ENCODE measurements around the gene TPST1.

TPST1 gene

DNA sequence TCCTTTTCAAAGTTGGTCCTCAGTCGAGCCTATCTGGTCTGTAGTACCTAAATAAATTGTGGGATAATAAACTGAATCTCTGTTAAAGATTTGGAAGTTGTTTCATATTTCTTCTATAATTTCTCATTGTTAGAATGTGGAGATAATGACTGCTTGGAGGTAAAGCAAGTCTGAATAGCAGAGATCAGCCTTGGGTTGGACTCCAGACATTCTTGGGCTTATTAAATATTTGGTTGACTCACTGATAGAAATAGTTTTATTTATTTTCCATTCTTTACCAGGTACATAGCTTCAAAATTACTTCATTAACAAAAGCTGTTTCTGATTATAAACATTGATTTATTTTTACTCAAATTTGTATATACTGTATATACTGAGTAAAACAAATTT is 34.3 kb downstream of the TPST1 start:
- DNase-seq = no peak

DNA sequence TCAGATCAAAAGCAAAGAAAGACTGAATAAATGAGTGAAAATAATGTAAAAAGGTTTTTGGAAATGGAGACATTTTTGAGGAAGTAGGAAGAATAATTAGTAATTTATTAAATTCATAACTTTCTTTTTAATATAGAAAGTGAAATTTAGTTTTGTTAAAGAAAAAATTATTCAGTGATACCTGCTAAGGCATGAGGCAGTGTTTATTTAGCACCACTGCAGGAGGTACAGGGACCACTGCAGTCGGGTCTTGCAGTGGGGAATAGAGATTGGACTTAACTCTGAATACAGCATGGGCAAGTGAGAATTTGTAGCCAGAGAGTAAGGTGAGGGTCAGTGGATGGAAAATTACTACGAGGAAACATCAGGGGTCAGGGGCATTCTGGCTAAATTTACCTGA is 39.9 kb downstream of the TPST1 start:
- no peak for DNase-seq

DNA sequence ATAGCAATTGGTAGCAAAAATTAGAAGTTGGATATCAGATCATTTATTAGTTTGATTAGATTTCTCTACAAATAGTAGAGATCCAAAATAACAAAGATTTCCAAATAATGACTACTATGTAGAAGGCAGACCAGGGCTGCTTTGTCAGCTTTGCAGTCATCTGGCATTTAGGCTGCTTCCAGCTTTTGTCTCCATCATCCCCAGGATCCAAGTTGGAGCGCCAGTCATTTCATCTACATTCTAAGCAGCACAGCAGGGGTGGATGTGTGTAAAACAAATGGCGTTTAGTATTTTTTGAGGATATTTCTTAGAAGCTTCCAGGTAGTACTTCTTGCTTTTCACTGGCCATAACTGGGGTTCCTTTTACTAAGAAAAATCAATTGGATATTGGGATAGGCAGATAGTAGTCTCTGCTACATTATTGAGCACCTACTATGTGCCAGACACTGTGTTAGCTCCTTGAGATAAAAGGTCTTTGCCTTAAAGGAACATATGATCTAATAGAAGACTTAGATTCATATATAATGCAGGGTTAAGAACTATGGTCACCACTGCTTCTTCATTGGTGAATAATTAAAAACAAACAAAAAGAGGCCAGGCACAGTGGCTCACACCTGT is 41.5 kb downstream of the TPST1 start:
- no peak for DNase-seq

DNA sequence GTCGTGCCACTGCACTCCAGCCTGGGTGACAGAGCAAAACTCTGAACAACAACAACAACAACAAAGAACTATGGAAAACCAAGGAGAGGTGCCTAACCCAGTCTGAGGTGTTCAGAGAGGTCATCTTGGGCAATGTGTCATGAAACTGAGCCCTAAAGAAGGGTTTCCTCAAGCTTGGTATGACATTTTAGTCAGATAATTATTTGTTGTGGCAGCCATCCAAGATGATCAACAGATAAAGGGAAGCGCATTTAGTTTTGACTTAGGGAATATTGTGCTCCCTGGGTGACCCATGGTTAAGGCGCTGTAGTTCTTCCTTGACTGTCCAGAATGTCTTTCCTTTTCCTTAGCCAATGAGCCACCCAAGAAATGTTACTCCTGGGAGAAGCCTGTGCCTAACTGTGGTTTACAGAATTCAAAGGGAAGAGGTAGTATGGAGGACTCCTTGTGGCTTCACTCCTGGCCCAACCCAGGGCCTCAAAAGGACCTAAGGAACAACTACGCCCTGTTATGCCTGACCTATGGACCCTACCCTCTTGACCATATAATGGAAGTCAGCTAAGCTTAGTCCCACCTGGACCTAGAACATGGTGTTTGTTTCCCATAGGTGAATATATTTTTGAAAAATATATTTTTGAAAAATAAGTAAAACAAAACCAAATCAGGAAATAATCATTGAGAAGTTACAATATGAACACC is 42.4 kb downstream of the TPST1 start:
- DNase-seq = no peak

DNA sequence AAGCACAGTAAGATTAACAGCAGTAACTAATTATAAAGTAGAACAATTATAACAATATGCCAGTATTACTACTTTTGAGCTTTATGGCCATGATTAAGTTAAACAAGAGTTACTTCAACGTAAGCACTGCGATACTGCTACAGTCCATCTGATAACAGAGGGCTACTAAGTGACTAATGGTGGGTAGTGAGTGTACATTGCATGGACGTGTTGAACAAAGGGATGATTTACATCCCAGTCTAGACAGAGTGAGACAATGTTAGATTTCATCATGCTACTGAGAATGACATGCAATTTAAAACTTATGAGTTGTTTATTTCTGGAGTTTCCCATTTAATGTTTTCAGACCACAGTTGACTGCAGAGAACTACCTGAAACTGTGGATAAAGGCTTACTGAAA is 45.6 kb downstream of the TPST1 start:
- no peak for DNase-seq

DNA sequence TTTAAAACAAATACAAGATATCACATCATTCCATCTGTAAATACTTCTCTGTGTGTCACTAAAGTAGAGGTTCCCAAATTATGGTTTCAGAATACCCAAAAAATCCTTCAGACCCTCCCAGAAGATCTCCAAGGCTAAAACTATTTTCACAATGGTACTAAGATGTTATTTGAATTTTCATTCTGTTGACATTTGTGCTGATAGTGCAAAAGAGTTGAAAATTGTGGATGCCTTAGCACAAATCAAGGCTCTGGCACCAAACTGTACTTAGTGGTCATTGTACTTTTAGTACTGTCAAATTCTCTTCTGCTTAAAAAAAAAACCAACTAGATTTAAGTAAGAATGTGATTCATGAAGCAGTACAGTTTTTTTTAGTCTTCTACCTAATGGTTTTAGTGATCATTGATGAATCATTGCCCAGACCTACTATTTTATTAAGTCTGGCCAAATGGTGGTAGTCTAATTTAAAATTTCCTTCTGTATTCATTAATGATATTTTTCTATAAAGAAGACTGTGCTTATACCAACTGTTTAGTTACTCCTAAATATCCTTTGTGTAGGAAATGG is 50.5 kb downstream of the TPST1 start:
- DNase-seq = no peak

DNA sequence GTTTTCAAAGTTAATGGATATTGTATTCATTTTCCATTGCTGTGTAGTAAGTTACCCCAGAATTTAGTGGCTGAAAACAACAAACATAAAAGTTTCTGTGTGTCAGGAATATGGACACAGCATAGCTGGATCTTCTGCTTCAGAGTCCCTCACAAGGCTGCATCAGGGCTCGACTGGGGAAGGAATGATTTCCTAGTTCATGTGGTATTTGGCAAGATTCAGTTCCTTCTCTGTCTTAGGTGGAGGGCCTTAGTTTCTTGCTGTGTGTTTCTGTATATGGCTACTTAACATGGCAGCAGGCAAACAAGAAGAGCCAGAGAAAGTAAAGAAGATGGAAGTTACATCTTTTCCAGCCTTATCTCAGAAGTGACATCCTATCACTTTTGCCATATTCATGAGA is 51.1 kb downstream of the TPST1 start:
- no peak for DNase-seq

DNA sequence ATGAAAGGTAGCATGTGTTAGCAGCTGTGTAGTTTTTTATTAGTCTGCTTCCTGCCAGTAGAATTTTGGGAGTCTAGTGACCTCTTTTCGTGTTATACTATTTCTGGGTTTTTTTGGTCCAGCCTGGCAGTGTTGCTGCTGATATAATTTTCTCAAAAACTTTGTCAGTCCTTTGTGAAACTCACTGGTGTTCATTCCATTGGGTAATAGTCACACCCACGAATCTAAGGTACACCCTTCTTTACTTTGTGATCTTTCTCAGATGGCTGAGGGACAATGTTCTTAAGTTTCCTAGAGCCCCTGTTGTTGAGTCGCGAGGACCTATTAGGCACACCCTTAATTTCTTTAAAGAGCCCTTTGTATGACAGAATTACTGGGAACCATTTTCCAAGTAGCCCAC is 52.3 kb downstream of the TPST1 start:
- DNase-seq = no peak

DNA sequence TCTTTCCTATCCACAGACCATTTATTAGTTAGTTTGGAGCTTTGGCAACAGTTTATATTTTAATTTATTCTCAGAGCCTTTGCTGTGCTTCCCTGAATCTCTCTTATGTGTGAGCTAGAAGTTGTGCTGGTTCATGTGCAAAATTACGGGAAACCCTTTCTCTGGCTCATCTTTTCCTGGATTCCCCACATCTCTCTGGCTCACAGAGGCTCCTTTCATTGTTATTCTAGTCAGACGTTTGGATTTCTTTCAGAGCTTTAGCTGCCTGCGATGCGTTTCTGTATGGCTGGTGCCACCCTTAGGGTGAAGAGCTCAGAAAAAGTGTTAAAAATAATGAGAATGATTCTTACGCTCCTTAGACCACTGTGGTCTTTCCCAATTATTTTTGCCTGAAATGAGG is 53.3 kb downstream of the TPST1 start:
- DNase-seq = no peak

DNA sequence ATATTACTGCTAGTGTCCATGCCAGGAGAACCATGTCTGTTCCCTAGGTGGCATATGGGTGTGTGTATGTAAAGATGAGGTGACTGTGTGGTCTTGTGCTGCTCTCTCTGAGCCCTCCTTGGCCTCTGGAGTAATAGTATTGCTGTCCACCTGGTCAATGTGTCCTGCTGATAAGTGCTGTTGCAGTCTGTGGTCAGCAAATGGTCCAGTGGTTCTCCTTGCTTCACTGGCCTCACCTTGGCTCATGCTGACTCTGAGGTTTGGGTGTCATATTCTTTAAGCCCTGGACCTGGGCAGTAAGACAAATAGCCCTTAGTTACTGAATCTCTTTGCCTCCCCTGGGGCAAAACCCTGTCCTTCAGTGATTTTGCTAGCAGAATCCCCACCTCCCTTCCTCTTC is 56.8 kb downstream of the TPST1 start:
- DNase-seq = no peak

DNA sequence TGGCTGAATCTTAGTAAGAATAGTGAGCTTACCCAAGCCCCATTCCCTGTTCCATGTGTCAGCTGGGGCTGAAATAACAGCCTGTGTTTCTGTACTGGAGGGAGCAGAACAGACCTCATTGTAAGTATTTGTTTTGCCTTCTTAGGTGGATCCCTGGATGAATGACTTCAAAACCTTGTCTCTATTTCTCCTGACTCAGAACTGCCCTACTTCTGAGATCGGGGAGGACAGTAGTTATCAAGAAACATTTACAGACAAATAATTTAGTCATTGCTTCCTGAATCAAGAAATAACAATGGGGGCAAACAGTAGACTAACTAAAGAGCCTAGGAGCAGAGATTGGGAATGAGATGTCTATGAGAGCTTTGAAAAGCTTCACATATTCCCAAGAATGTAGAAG is 58.8 kb downstream of the TPST1 start:
- no peak for DNase-seq

DNA sequence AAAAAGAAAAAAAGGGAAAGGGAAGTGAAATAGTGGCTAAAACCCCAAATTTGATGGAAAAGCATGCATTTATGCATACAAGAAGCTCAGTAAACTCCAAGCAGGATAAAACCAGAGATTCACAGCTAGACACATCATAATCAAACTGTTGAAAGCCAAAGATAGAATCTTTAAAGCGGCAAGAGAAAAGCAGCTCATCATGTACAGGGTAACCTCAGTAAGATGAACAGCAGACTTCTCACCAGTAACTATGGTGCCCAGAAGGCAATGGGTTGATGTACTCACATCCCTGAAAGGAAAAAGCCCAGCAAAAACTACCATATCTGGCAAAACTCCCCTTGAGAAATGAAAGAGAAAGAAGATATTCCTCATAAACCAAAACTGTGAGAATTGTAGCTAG is 60.4 kb downstream of the TPST1 start:
- no peak for DNase-seq

DNA sequence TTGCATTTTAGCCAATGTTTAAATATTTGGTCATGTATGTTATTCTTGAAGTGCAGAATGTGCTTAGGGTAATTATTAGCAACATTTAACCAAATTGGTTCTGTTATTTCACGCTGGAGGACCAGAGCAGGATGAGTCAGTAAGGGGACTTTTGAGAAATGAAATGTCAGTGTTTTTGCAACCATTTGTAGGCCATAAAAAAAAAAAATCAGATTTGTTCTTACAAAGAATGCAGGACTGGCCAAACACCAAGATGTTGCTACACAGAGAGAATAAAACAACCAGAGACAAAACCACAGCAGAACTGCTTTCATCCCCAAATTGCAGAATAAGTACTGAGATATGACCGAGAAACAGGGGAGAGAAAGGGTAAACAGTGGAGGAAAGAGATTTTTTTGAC is 62.1 kb downstream of the TPST1 start:
- DNase-seq = no peak

DNA sequence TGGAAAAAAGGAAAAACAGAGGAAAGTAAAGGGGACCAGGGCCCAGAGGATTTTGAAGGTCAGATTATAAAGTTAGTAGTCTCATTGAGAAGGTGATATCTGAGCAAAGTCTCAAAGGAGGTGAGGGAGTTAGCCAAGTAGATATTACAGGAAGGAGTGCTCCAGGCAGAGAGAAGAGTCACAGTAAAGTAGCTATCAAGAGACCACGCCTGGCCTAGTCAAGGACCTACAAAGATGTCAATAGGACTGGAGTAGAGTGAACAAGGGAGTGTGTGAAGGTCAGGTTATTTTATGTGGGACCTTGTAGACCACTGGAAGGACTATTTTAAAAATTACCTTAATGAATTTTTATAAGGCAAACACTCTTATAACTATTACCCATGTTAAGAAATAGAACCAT is 64.8 kb downstream of the TPST1 start:
- DNase-seq = no peak

DNA sequence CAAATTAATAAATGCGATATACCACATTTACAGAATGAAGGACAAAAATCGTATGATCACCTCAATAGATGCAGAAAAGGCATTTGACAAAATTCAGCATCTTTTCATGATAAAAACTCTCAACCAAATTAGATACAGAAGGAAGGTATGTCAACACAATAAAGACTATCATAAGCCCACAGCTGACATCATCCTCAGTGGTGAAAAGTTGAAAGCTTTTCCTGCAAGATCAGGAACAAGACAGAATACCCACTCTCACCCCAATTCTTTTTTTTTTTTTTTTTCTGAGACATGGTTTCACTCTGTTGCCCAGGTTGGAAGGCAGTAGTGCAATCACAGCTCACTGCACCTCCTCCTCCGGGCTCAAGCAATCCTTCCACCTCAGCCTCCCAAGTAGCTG is 67.2 kb downstream of the TPST1 start:
- no peak for DNase-seq

DNA sequence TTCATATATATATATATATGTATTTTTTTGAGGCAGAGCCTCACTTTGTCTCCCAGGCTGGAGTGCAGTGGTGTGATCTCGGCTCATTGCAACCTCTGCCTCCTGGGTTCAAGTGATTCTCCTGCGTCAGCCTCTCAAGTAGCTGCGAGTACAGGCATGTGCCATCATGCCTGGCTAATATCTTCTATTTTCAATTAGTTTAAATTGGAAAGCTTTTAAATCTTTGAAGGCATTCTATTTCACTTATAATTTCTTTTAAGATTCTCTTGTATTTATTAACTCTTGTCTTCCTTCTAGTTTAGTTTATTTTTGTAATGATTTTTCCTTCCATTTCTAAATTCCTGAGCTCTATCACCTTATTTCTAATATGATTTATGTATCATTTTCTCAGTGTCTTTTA is 71.2 kb downstream of the TPST1 start:
- no peak for DNase-seq

DNA sequence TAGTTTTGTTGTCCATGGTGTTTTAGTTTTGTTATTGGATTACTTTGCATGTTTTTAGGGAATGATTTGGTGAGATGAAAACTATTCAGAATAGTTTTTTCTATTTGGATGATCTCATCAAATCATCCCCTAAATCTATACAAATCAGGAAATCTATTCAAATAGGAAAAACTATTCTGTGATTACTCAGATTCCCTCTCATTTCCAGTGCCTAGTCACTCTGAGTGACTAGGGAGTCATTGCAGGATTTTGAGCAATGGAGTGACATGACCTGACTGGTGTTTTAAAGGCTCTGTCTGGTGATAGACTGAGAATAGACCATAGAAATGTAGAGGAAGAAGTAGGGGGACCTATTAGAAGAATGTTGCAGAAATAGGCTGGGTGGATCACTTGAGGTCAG is 72.4 kb downstream of the TPST1 start:
- no peak for DNase-seq

DNA sequence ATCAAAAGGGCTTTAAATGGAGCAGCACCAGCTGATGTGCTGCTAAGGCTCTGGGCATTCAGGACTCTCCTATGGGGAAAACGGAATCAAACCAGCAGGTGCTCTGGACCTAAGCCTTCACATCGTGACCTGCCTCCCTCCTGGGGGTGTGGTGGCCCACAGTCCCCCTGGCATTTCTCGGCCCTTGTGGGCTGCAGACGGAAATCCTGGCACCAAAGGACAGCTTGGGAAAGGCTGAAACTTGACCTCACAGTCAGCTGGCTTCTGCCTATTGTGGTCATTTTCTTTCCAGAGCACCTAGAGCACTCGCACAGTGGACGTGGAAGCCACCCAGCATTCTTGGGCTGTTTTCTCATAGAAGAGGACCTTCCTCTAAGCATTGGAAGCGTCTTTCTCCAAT is 74.8 kb downstream of the TPST1 start:
- DNase-seq = no peak

DNA sequence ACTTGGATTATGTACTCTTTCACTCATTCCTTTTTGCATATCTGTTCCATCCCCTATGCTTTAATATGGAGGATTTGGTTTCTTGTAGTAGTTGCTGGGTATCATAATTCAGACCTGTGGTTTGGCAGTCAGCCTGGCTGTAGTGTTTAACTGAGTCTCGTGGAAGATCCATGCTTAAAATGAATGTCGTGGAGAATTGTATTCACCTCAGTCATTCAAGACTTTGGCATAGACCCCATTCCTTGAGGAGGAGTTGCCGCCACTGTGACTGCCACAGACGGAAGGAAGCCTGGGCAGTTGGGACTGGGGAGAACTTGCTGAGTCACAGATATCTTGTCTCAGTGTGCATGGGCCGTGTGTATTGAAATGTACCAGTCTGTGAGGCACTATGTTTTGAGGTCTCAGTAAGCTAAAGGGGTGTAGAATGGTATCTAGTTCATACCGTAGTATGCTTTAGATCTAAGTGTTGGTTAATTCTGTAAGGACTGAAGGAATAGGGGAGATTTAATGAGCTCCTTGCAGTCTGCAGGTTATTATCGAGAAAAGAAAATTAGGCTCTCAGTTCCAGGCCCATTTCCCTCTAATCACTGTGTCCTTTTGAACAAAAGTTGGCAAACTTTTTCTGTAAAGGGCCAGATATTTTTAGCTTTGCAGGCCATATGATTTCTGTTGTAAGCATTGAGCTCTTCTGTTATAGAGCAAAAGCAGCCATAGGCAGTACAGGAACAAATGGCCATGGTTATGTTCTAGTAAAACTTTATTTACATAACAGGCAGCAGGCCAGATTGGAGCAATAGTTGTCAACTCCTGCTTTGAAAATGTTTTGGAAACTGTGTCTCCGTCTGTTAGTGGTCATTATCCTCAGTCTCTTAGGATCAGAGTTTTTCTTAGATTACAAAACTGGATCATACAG is 76.8 kb downstream of the TPST1 start:
- DNase-seq = no peak

DNA sequence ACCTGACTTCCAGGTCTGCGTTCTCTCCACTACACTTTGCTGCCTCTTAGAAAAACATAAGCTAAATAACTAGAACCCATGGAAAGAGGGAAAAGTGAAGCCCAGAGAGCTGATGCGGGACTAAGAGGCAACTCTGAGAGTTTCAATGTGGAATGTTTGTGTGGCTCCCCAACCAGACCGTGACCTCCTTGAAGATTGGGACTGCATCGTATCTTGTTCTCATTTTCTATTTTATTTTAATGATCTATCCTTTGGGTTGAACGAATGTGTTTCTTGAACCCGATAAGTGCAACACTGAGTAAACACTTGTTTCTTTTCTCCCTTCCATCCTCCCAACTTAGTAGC is 77.4 kb downstream of the TPST1 start:
- DNase-seq = no peak

DNA sequence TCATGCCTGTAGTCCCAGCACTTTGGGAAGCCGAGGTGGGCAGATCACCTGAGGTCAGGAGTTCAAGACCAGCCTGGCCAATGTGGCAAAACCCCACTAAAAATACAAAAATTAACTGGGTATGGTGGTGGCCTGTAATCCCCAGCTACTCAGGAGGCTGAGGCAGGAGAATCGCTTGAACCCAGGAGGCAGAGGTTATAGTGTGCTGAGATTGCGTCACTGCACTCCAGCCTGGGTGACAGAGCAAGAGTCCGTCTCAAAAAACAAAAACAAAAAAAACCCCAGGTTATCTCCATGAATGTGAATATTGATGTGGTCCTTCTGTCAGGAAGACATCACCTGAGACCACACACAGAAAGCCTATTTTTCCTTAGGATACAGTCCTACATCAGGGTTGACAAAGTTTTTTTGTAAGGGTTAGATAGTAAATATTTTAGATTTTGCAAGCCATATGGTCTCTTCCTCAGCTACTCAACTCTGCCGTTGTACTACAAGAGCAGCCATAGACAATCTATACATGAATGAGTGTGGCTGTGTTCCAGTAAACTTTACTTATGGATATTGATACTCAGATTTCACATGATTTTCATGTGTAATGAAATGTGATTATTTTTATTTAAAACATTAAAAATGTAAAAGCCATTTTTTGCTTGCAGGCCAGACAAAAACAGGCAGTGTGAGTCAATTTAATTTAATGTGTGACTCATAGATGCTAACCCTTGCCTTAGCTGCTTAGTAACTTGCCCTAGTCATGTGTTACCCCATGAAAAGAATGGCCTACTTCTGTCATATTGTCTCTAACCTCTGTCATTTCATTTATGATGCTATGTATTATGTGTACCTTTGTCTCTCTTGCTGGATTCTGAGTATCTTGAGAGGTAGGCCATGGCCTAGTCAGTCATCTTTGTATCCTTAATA is 78.1 kb downstream of the TPST1 start:
- DNase-seq = no peak

DNA sequence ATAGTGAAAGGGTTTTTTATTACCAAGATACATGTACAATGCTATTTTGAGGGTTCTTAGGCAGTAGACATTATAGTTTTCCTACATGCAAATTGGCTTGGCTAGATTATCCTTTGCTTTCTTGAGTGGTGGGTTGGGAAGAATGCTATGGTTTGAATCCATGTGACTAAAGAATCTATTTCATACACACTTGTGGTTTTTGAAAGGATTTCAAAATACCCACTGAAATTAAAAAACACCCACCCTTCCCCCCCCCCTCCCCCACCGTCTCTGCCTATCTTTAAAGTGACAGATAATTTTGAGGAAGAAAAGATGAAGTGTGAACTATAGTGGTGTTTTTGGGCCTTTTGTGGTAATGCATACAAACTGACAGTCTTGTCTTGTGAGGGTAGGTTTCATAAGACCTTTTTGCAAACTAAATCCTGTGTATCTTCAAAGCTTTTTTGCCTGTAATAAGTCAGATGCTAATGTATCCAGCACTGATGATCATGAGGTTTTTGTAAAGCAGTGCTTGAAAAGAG is 90.9 kb downstream of the TPST1 start:
- DNase-seq = no peak

DNA sequence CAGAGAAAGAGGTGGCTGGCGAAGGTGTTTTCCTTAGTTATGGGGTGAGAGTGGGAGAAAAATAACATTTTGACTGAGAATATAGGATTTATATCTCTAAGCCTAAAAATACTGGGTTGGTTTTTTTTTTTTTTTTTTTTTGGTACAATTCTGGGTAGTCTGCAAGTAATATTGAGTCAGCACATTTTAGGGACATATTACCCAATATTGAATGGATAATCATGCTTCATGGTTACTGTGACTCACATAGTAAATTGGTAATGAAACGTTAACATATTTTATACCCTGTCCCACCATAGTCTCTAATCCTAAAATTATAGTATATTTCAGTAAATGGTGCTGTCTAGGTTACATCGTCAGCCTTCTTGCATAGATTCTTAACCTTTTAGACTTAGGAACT is 91.4 kb downstream of the TPST1 start:
- no peak for DNase-seq

Data from activated T-cell treated with anti-CD3 and anti-CD28 coated beads, Interleukin-2, amount 50 U/mL, for 48 hours (primary cell).